HG03108 (cell line): ENCODE results near the gene BRMS1.
A peak's percentile ranks its signal among the peaks of the same experiment; 100 is the strongest.
"Not testable (repeated sequence)": the region's sequence is repeated elsewhere in the genome, so short reads cannot be mapped to it uniquely, and the experiment has no call there.

ENCODE experiments used
- ATAC-seq: cut with Tn5 transposase; IDR thresholded peaks from one replicate; pipeline ENCODE4 v1.9.1; 2021; ENCODE audit warnings: moderate library complexity; ENCODE audit not compliant: unreplicated experiment

The BRMS1 gene

DNA sequence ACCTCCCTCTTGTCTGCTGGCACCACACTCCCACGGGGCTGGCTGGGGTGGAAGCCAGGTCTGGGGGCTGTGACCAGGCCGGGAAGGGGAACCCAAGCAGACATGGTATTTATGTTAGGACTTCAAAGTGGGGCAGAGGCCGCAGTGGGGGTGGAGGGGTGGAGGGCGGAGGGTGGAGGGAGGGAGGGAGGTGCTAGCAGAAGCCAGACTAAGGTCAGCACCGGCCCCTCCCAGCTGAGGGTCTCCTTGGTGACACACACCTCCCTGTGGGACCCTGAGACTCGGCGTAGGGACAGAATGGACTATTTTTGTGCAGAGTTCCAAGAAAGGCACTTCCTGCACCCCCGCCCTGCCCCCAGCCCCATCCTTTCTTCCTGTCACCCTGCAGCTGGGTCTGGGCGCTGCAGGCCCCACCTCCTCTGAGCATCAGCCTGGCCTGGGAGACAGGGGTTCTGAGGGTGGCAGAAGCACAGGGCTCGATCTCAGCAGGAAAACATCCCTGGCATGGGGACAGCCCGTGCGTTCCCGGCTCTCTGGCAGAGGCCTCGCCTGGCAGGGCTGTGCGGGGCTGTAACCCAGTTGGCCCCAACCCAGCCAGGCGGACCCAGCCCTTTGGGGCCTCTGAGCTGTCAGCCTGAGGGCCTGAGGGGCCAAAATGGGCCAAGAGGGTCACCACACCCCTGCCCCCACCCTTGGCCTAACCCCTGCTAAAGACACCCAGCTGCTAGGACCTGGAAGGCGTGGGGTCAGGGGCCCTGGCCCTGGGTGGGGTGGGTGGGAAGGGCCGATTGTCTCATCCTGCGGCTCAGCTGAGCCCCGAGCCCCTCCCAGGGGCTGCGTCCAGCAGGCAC is 18.4 kb downstream of the BRMS1 start:
- no peak for ATAC-seq

DNA sequence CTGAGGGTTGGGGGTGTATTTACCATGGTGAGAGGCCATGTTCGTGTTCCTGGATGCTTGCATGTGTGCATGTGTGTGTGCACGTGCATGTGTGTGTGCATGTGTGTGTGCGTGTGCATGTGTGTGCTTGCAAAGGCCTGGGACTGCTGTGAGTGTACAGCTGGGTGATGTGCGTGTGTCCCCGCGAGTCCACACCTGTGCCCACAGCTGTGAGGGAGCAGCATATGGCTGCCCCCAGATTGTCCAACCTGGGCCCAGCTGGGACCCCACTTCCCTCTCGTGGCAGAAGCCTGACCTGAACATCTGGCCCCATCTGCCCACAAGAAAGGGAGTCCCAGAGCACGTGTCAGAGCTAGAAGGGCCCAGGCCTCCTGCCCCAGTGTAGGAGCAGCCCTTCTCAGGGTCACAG is 19.6 kb downstream of the BRMS1 start:
- ATAC-seq: no peak

DNA sequence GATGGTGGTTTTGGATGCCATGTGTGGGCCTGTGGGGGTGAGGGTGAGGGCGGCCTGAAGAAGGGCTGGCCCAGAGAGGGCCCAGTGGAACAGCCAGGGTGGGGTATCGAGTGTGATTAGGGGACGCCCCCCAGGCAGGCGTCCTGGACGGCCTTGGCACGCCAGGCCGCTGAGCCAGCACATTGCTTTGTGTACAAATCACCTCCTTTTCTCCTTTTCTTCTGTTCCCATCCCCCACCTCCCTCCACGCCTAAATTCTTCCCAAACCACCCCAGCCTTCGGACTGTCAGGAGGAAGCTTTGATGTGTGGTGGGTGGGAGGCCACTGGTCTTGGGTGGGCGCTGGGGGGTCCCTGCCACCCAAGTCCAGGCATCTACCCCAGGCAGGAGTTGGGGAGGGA is 20.2 kb downstream of the BRMS1 start:
- no peak for ATAC-seq

DNA sequence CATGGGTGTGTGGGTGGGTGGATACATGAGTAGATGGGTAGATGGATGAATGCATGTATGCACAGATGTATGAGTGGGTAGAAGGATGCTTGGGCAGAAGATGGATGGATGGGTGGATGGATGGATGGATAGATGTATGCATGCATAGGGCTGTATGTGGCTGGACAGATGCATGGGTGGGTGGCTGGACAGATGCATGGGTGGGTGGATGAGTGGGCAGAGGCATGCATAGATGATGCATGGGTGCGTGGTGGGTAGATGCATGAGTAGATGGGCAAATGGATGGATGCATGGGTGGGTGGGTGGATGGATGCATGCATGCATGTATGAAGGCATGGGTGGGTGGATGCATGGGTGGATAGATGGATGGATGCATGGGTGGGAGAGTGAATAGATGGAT is 21.2 kb downstream of the BRMS1 start:
- ATAC-seq: no peak

DNA sequence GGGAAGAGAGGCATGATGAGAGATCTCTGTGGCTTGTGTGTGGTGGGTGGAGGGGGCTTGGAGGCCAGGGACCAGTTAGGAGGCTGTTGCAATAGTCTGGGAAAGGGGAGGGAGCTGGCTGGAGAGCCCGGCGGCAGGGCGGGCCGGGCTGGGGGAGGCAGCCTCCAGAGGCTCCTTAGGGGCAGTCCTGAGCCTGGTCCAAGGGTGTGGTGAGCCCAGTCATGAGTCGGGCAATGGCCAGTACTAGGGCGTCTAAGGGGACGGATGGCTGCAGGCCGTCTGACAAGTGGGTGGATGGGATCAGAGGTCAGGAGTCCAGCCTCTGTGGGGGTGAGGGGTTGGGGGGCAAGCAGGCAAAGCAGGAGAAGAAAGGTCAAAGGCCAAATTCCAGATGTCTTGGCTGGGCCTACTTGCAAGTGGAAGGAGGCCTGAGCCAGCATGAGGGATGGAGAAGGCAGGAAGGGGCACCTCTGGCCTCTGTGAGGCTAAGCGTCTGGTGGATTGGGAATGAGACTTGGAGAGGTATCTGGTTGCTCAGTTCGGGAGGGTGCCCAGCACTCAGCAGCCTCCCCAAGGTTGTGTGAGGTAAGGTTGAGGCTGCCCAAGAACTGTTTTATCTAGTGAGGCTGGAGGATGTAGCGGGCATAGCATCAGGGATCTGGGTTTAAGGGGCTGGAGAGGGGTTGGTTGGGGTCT is 22.0 kb downstream of the BRMS1 start:
- no peak for ATAC-seq

DNA sequence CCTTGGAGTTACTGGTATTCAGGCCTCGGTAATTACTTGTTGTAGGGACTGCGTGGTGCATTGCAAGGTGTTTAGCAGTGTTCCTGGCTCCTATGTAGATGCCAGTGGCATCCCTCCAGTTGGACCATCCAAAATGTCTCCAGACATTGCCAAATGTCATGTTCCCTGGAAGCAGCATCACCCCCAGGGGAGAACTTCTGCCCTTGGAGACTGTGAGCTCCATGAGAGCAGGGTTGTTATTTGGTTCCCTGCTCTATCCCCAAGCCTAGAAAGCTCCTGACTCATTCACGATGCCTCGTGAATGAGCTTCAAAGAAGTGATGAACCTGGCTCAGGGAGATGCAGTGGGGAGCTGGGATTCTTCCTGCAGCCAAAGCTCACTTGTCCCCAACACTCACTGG is 23.3 kb downstream of the BRMS1 start:
- no peak for ATAC-seq

DNA sequence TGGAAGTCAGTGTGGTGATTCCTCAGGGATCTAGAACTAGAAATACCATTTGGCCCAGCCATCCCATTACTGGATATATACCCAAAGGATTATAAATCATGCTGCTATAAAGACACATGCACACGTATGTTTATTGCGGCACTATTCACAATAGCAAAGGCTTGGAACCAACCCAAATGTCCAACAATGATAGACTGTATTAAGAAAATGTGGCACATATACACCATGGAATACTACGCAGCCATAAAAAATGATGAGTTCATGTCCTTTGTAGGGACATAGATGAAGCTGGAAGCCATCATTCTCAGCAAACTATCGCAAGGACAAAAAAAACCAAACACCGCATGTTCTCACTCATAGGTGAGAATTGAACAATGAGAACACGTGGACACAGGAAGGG is 24.2 kb downstream of the BRMS1 start:
- not testable (repeated sequence) for ATAC-seq

DNA sequence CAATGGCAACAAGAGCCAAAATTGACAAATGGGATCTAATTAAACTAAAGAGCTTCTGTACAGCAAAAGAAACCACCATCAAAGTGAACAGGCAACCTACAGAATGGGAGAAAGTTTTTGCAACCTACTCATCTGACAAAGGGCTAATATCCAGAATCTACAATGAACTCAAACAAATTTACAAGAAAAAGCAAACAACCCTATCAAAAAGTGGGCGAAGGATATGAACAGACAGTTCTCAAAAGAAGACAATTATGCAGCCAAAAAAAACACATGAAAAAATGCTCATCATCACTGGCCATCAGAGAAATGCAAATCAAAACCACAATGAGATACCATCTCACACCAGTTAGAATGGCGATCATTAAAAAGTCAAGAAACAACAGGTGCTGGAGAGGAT is 24.6 kb downstream of the BRMS1 start:
- ATAC-seq: not testable (repeated sequence)

DNA sequence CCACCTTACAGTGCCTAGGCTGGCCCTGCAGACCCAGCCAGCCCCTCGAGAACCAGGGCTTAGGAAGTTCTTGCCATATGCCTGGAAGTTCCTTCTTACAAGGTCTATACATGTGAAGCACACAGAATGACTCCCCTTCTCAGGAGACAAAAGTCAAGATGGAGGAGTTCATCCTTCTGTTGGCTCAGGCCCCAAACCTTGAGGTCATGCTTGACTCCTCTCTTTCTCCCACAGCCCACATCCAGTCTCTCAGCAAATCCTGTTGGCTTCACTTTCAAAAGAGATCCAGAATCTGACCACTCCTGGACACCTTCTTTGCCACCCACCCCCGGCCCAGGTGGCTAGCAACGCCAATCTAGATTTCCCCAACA is 26.3 kb downstream of the BRMS1 start:
- ATAC-seq: no peak

DNA sequence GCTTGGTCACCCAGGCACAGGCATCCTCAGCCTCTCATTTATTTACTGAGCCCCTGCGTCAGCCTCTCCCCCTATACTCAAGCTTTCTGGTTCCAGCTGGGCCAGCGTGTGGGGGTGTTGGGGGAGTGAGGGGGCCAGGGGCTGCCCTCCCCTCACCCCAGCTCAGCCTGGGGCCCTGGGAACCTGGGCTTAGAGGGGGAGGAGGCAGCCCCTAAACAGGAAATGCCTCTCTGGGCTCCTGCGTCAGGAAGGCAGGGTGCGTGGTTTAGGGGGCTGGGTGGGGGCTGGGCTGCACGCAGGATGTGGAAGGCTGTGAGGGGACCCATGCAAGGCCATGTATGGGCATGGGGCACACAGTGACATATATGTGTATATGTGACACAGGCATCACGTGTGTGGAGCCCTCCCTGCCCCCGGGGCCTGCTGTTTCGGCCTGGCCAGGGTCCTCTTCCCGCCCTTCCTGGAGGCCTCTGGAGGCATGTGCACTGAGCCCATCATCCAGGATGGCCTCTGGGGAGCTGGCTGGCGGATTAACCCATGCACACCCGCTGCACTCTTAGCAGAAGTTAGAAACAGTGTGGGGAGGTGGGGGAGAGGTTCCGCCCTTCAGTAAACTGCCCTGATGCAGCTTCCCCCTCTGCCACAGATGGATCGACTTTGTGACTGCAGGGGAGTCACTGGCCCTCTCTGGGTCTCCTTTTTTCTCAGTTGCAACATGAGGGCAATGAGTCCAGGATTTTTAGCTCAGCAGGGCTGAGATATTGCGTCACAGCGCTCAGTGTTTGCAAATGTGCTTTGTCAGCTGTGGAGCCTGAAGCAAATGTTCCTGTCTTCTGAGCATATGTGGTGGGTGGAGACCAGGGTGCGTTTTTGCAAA is 26.9 kb downstream of the BRMS1 start:
- ATAC-seq: no peak

DNA sequence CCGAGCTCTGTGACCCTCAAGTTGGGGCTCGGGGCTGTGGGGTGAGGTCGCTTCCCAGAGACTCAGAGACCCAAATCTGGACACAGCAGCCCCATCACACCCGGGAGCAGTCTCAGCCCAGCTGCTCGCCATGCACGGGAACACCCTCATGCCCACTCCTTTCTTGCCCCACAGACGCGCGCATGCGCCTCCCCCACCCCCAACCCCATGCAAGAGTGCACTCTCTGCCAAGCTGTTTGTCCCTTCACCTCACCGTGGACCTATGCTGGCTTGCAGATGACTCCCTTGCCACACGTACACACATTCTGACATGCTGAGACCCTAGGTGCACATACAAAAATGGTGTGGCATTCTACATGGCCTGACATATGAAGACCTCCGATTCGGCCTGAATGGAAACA is 27.6 kb downstream of the BRMS1 start:
- no peak for ATAC-seq

DNA sequence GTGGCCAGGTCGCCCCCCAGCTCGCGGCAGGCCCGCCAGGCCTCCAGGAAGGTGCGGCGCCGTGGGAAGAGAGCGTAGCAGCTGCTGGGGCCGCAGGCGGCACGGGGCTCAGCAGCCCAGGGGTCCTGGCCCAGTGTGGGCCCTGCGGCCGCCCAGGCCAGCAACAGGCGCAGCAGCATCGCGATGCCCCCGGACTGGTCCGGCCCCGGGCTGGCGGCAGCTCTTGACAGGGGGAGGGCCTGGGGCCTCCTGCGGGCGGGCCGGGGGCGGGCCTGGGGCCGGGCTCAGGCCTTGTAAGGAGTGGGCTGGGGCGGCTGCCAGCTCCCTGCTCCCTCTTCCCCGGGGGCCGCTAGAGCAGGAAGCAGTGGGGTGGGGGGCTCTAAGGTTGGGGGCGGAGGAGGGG is 28.1 kb downstream of the BRMS1 start, which contains the start of gene CD248:
Gene CD248, minus strand, starts transcription at position 196 of the 403 bp plus-strand sequence. Its CDS starts 17 bp downstream, at position 179.
- no peak for ATAC-seq

DNA sequence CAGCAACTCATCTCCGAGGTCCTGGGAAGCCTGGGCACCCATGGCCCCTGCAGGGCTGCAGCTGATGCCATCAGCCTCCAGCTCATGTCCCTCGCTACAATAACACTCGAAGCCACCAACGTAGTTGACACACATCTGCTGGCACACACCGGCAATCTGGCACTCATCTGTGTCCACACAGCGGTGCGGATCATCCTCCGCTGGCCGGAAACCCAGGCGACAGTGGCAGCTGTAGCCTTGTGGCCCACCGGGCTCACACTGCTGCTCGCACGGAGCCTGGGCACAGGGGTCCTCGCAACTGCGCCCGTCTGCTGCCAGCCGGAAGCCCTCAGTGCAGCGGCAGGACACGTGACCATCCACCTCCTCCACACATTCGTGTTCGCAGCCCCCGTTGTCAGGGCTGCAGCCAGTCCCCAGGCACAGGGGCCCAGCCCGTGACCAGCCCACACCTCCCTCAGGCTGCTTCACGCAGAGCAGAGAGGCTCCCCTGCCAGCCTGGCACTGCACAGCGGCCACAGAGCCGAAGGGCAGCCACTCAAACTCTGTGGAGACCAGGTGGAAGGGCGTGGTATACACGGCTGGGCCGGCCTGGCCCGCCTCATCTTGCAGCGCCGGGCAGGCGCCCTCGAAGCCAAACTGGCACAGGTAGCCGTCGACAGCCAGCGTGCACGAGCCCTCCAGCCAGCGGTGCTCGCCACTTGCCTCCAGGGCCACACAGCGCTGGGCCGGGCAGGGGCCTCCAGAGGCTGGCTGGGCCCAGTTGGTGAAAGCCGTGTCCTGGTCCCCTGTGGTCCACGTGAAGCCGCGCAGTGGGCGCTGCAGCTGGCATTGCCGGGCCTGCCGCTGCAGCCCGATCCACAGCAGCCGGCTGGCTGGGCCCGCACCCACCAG is 28.7 kb downstream of the BRMS1 start:
- ATAC-seq: no peak

DNA sequence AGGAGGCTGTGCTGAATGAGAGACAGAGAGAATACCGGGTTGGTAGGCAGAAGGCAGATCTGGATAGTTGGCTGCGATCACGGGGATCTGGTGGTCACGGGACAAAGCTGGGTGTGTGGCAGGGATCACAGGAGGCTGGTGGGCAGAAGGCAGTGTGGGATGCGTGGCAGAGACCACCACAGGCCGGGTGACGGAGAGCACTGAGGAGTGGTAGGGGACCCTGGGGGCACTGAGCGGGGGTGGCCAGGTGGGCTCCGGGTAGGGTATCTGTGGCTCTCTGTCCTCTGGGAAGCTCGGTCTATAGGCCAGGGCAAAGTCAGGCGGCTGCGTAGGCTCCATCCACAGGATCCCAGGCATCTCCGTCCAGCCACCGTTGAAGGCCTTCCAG is 29.4 kb downstream of the BRMS1 start:
- no peak for ATAC-seq

DNA sequence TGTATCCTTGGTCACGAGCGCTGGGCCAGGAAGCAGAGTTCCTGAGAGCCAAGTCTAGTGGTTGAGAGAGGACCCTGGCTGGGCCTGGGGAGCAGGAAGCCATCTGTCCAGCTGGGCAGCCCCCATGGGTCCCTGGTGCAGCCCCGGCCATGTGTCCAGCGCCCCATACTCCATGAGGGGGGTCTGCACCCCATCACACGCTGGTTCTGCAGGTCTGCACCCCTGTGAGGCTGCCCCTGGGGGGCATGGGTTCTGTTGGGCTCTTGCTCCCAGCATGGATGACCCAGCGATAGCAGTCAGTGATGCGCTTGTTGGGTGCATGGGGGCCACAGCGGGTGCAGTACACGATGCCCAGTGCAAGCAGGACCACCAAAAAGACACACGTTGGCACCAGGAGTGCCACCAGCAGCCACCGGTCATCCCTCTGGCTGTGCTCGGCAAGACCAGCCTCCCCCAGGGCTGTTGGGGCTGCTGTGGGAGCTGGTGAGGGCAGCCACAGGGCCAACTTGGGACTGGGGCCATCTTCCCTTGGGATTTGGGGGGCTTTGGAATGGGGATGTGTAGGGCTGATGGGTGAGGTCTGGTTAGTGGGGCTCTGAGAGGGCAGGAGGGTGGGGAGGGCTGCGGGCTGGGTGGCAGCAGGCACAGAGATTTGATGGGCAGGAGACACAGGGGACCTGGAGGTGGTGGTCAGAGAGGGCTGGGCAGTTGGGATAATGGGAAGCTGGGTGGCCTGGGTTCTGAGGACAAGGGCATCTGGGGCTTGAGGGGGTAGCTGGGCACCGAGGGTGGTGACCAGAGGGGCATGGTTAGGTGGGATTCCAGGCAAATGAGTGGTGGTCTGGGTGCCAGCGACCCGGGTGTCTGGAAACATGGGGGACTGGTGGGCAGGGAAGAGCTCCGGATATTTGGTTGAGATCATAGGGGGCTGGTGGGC is 30.1 kb downstream of the BRMS1 start:
- ATAC-seq: no peak

DNA sequence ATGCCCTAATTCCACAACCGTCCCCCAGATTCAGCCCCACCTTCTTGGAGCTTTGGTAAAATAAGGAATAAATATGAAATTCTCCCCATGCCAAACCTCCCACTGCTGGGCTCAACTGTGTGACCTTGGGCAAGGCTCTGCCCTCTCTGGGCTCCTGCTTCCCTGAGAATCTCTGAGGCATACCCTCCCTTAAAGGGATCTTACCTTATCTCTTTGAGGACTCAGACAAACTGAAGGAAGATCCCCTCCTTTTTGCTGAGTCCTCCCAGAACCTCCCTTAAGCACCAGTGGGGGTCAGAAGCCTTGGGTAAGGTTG is 30.8 kb downstream of the BRMS1 start:
- no peak for ATAC-seq

DNA sequence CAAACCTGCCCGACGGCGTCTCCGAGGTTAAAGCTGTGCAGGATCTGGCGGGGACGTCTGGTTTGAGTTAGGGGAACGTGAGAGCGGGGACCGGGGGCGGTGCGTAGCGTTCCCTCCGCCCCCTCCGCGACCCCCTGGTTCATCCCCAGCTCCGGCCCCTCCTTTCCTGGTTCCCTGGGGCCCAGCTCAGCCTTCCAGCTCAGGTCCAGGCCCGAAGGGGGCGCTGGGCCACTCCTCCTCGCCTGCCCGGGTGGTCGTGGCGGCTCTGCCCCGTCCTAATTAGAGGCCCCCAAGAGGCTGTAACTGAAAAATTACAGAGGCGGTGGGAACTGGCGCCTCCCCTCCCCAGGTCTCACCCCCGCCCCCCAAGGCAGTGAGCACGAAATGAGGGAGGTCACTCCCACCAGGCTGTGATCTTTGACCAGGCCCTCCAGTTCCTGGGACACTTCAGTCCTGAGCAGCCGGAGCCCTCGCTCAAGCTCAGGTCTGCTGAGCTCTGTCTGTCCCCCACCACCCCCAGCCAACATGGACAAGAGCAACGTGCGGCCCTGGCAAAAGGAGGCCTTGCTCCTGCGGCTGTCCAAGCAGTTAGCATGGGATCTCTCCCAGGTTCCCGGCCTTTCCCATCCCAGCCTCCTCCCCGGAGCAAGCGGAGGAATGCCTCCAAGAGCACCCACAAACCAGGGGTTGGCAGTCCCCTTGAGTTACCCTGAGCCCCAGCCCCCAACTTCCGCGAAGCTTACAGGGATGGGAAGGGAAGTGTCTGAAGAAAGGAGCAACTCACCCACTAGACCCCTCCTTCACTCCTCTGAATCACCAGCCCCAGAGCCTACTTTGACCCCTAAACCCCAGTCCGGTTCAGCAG is 31.4 kb downstream of the BRMS1 start:
- no peak for ATAC-seq

DNA sequence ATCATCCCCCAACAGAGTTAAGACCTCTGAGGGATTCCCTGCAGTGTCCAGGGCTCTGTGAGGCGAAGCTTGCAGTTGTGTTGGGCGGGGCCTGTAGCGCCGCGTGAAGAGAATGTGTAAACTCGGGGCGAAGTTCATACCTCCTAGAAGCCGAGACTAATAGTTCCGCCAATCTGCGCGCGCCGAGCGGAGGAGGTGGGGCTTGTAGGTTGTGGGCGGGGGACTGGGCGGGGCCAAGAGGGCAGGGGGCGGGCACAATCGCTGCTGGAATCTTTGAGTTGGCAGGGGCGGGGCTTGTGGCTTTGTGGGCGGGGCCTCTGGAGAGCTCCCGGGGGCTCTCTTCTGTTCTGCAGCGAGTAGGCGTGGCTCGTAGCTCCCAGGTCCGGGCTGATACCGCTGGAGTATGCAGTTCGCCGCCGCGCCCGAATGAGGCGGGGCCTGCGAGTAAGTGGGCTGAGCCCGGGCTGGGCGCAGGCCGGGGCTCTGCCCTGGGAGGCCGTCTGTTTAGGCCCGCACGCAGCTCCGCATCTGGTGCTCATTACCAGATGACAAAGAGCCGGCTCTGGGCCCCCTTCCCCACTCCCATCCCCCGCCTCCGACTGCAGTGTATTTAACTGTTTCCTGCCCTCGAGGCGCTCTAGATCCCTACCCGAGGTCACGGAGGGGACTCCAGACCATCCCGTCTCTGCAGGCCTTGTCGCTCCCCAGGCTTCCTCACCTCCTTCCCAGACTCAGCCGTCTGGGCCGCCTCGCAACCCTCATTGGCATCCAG is 32.2 kb downstream of the BRMS1 start:
- ATAC-seq: peak; percentile 51
